ENCODE results near the gene AJAP1. TPM values are rescaled to one million over a fixed set of nuclear protein-coding genes. Genes with fewer than 3 reads are reported as not detected.

Gene AJAP1
- total and polyA plus RNA-seq, 2 of the 8 experiments (the other 6 are each of a cell fraction or from before 2014, with no cell fraction given) = 1.9 to 6.2 TPM

GRCh38 chr1:4624141-4624715 is 30.2 kb upstream of the AJAP1 start:
- Histone ChIP-seq H3K4me1 (replicated peaks in 1 of 4; ENCODE audit: control insufficient read depth in 3 of 4, insufficient read depth in 4 of 4, low read length in 3 of 4) (no peaks in the 10 kb centered on the region; a peak in 1 of 7 replicates), H3K9me3 (ENCODE audit: insufficient read depth in 2 of 2, low read depth in 1 of 2, low read length in 1 of 2) (no peaks in the 10 kb centered on the region), H3K14ac (ENCODE audit: insufficient read length) (no peak overlapping the region), H3K4me2 (ENCODE audit: insufficient read depth in 1 of 2, low read depth in 2 of 2, low read length in 2 of 2) (no peak overlapping the region), H3K27ac (ENCODE audit: low read depth, low read length) (no peak overlapping the region), H4K5ac (ENCODE audit: insufficient read length, low read depth, low read length) (no peak overlapping the region), H2BK15ac (ENCODE audit: low read length) (no peak overlapping the region), H3K23me2 (ENCODE audit: low read depth, low read length) (no peaks in the 10 kb centered on the region), H3K9ac (replicated peaks in 1 of 4; ENCODE audit: extremely low read depth in 1 of 4, low read depth in 3 of 4, low read length in 3 of 4) (no peak overlapping the region), H3K4ac (replicated peaks; ENCODE audit: insufficient read length, low read depth, low read length) (no peak overlapping the region), H3K27me3 (replicated peaks in 1 of 4; ENCODE audit: control insufficient read depth in 3 of 4, extremely low read depth in 1 of 4, insufficient read depth in 3 of 4, low read length in 3 of 4) (no peaks in the 10 kb centered on the region), H2BK5ac (ENCODE audit: low read depth, low read length) (no peak overlapping the region; the same call in 1 of the 2 replicates), H2AFZ (ENCODE audit: low read length) (no peak overlapping the region), H3K56ac (replicated peaks; ENCODE audit: insufficient read length, low read depth, low read length) (no peak overlapping the region), H3K79me2 (ENCODE audit: control insufficient read depth in 1 of 2, insufficient read depth in 2 of 2, low read length in 2 of 2) (no peaks in the 10 kb centered on the region), H2BK20ac (ENCODE audit: low read length) (no peak overlapping the region), H2AK5ac (ENCODE audit: low read depth, low read length) (no peak overlapping the region), H3K36me3 (ENCODE audit: control insufficient read depth in 2 of 4, insufficient read depth in 4 of 4, low read length in 3 of 4) (no peaks in the 10 kb centered on the region), H3K79me1 (ENCODE audit: low read depth, low read length) (no peaks in the 10 kb centered on the region), H4K20me1 (replicated peaks in 1 of 2; ENCODE audit: control insufficient read depth in 1 of 2, insufficient read depth in 2 of 2, low read length in 2 of 2) (no peaks in the 10 kb centered on the region), H2BK12ac (ENCODE audit: low read depth, low read length) (no peak overlapping the region), H2BK120ac (replicated peaks; ENCODE audit: low read depth, low read length) (no peak overlapping the region), H4K8ac (ENCODE audit: extremely low read depth, insufficient read depth, low read length) (no peak overlapping the region), H4K91ac (replicated peaks; ENCODE audit: insufficient read length, low read length) (no peak overlapping the region), H3K4me3 (ENCODE audit: extremely low read depth in 1 of 4, insufficient read depth in 2 of 4, low read depth in 3 of 4, low read length in 4 of 4) (no peak overlapping the region), H3K23ac (ENCODE audit: insufficient read length) (no peak overlapping the region), H3K18ac (ENCODE audit: extremely low read depth, low read length) (no peak overlapping the region)
- ChIA-PET POLR2A (ENCODE audit: partially characterized antibody) (no interaction called here), CTCF (ENCODE audit: partially characterized antibody) (interaction anchor here (0.6 kb wide), 1 partner anchor 269 kb away, joined by 3 read pairs; no protein-coding TSS in a partner anchor)
- no peak for DNase-seq (ENCODE audit: low read depth in 1 of 2, low spot score in 2 of 2)
- FAIRE-seq = no peak
- no peak for TF ChIP-seq HDAC2 (IDR thresholded peaks at IDR 0.05; ENCODE audit: borderline replicate concordance in 1 of 2, low read depth in 2 of 2, low read length in 2 of 2)
- 94% methylated on average over 10 of the region's 10 CpGs; no CpG with 5 or more reads in 1 of the 2 experiments for WGBS, 2 experiments (ENCODE audit: extremely low coverage in 1 of 2, insufficient coverage in 1 of 2, insufficient read length in 1 of 2, insufficient replicate concordance in 2 of 2, low coverage in 1 of 2, low lambda C conversion rate in 2 of 2, missing lambda C conversion rate in 1 of 2)

Data from H1 (cell line).